Right hindlimb (tissue), 1 donor: ENCODE measurements around the gene DCHS2.

Experiments
- DNase-seq: peaks from one replicate; pipeline ENCODE4 v3.0.0-alpha.2; 2018

DCHS2 gene

GRCh38 chr4:154441982-154442381, 49.6 kb downstream of the DCHS2 start:
- no peak for DNase-seq

- no peak for DNase-seq
Measured at GRCh38 chr4:154441124-154441523, 50.5 kb downstream of the DCHS2 start.

GRCh38 chr4:154439224-154439623, 52.4 kb downstream of the DCHS2 start:
- DNase-seq: no peak

- no peak for DNase-seq
Measured at GRCh38 chr4:154435895-154436294, 55.7 kb downstream of the DCHS2 start.

DNA sequence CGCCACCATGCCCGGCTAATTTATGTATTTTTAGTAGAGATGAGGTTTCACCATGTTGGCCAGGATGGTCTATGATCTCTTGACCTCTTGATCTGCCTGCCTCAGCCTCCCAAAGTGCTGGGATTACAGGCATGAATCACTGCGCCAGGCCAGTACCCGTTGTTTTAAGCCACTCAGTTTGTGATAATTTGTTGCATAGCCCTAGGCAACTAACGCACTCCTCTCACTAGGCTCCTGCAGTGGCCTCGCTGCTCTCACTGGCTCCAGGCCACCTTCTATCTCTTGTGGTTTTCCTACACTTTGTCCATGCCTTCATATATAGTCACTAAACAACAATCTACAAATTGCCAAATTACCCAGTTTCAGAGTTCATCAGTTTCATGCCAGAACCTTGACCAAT, 58.1 kb downstream of the DCHS2 start:
- no peak for DNase-seq

DNA sequence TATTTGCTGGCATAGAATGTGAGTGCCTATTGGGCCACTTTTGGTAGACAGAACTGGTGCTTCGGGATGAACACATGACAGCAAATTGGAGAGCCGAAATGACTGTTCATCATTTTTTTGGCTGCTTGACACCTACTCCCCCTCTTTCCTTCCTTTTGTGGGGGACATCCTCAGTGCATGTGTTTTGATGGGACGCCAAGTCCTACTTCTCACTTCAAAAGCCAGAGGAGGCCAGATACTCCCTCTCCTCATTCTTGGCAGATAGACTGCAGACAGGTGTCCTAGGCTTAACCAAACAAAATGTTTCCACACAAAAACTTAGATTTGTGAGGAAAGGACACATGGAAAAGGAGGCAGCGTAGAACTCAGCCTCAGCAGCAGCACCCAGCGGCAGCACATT, 62.4 kb downstream of the DCHS2 start:
- no peak for DNase-seq

- DNase-seq: no peak
Measured at GRCh38 chr4:154427149-154427548, 64.5 kb downstream of the DCHS2 start.

- no peak for DNase-seq
Measured at GRCh38 chr4:154425514-154425913, 66.1 kb downstream of the DCHS2 start.

DNA sequence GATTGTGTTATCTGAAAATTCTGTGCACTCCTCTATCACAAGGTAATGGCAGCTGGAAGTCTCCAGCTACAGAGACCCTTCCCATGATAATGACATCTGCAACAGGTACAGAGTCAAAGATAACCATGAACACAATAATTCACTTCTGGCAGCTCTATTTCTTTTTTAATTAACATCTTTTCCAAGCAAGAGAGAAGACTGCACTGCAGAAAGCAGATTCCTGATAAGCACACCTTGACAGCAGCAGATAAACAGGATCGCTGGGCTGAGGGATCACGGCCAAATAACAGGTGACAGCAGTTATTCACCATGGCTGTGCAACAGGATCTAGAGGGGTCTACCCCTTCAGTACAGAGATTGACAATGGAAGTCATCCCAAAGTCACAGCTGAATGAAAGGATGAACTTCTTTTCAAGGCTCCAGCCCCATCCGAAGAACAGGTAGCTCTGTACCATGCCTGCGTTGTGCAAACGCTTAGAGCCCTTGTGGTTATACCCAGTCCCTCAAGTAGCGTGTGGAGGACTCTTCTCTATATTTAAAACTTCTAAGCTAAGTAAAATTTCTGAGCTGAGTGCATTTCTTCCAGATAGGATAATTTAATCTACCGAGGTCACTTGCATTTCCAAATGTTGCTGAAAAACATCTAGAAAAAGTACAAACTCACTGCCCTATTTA, 66.7 kb downstream of the DCHS2 start:
- no peak for DNase-seq

DNA sequence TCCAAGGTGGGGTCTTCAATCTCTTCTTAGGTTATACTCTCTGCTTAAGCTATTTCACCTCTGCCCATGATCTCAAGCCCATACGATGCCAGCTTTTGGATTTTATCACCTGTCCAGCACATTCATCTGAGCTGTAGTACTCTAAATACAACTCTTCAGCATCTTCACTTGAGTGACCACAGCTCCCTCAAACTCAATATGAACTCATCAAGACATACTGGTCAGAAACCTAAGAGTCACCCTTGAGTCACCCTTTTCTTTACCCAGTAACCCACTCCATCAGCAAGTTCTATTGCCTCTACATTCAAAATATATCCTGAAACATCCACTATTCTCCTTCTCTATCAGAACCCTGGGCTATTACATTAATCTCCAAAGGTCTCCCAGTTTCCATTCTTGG, 69.4 kb downstream of the DCHS2 start:
- DNase-seq: no peak

- DNase-seq: no peak
Measured at GRCh38 chr4:154421618-154422017, 70.0 kb downstream of the DCHS2 start.

- no peak for DNase-seq
Measured at GRCh38 chr4:154417373-154417673, 74.3 kb downstream of the DCHS2 start.

DNA sequence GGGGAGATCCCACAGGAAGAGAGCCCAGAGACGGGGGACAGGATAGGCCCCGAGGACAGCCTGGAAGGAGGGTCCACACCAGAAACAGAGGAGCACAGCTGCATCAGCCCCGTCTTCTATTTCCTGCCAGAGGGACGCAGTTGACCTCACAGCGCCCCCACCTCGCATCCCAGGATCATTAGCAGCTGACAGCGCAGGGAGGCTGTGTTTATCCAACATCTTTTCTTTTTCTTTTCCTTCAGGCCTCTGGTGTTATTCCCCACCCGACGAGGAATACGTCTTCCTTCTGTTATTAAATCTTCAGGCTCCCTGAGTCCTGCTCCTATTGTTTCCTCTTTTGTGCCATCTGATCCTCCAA, 75.4 kb downstream of the DCHS2 start:
- peak; percentile 87 for DNase-seq

- DNase-seq: no peak
Measured at GRCh38 chr4:154415313-154415712, 76.3 kb downstream of the DCHS2 start.

DNA sequence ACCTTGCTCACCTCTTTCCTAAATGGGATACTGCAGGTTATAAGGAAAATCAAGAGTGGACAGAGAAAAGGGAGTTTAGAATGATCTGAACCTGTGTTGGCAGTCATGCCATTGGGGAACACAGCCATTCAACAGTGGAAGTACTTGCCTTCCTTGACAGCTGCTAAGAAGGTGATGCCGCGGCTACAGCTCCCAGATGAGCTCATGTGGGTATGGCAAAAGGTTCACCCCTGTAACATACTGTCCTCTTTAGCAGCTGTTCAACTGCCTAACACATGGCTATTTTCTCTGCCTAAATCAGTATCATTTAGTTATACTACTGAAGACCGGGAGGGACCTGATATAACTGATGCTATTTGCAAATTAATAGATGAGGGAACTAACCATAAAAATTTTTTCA, 76.8 kb downstream of the DCHS2 start:
- no peak for DNase-seq

- DNase-seq: no peak
Measured at GRCh38 chr4:154414371-154414770, 77.2 kb downstream of the DCHS2 start.

DNA sequence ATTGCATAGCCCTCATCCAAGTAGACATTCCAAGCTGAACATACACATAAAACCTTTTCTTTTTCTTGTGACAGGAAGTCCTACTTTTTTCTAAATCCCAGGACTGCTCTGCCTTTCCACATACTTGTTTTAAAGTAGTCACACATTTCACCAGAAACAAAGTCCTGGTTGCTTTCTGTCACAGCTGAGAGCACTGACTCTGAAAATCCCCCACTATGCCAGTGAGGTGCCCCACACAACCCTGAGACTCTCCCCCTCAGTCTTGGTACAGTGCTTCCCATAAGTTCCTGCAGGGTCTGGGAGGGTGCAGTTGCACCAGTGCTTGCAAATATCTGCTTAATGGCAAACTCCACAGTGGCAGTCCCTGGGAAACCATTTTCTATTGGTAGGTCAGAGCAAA, 84.2 kb downstream of the DCHS2 start:
- no peak for DNase-seq

GRCh38 chr4:154406018-154406795, 85.4 kb downstream of the DCHS2 start:
- no peak for DNase-seq

DNA sequence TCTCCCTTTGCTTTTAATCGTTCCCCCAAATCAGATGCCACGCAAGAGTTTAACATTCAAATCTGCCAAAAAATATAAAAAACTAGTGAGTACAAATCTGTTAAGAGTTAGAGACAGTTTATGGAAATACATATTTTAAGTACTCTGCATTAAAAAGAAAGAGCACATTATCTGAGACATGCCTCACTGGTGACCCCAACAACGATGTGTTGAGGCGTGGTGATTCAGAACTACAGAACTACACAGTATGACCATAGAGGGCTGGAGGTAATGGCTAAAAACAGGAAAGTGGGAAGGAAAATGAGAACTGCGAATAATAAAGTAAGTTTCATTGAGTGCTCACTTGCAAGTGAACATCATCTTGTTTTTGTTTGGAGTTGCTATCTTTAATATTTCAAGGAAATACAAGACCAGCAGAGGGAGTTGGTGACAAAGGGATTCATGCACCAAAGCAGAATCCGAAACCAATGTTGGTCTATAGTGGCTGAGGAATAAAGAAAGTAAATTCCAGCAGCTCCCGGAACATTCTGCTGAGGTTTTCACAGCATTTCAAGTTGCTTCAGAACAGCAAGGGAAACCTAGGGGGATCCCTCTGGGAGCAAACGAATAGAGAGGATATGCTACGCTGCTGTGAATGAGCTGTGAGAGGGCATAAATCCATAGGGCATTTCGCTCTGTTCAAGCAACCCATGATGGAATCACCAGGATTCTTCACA, 92.2 kb downstream of the DCHS2 start:
- peak; percentile 36 for DNase-seq

DNA sequence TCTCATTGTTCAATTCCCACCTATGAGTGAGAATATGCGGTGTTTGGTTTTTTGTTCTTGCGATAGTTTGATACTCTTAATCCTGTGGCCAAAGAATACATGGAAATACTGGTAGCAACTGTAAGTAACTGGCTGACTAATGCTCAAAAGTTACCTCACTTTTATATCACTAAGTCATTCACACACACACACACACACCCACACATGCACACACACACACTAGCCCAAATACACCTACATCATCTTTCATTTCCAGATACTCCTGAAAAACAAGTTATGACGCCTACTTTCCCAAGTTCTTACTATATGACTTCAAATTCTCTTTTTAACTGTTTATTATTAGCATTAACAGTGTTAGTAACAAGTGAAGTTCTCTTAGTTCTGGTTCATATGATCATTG, 101.3 kb downstream of the DCHS2 start:
- DNase-seq: no peak

DNA sequence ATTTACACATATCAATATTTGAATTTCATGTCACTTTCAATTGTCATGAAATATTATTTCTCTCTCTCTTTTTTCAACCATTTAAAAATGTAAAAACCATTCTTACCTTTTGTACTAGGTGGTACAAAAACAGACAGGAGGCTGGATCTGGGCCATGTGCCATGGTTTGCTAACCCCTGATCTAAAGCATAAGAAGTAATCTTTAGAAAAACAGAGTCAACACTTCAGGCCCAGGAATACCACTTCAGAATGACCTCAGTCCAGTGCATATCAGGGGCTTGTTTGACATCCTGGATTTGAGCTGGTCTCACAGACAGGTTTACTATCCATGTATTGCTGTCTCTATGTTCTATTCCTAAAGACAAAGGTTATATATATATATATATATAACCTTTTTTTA, 102.5 kb downstream of the DCHS2 start:
- DNase-seq: no peak

GRCh38 chr4:154384012-154384411, 107.6 kb downstream of the DCHS2 start:
- DNase-seq: no peak

- DNase-seq: no peak
Measured at GRCh38 chr4:154376486-154376885, 115.1 kb downstream of the DCHS2 start.

DNA sequence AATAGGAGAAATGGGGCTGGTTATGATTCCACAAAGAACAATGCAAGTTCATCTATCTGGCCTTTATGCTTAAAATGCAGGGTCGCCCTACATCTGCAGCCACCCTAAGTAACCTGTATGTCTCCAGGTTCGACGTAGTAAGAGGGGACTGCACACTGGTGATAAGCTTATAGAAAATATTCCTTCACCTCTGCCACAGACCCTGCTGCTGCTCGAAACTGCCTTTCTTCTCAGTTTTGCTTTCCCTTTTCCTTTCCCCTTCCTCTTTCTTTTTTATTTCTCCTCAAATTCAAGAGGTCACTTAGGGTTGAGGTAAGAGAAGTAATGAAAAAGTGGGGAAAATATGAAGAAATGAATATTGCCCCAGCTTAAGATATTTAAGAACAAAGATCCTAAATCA, 123.5 kb downstream of the DCHS2 start:
- no peak for DNase-seq
